Inflammatory macrophage (primary cell): Measurements from ENCODE around the gene PDE9A.
"Not testable (repeated sequence)": the region's sequence is repeated elsewhere in the genome, so short reads cannot be mapped to it uniquely, and the experiment has no call there.

Experiments used
- DNase-seq, 2 donors: peaks; one replicate each; pipeline ENCODE4 v3.0.0-alpha.2; 2020 to 2022

Gene PDE9A

GRCh38 chr21:42807938-42808613 lies 154.7 kb downstream of the PDE9A start:
- no peak for DNase-seq

GRCh38 chr21:42809171-42809570 lies 155.8 kb downstream of the PDE9A start:
- no peak for DNase-seq

- DNase-seq, result no peak
Measured at GRCh38 chr21:42809577-42810475, 156.4 kb downstream of the PDE9A start.

- DNase-seq, result no peak
Measured at GRCh38 chr21:42811960-42812359, 158.5 kb downstream of the PDE9A start.

- DNase-seq, result not testable (repeated sequence)
Measured at GRCh38 chr21:42812528-42813241, 159.3 kb downstream of the PDE9A start.

- DNase-seq, result no peak
Measured at GRCh38 chr21:42815217-42815616, 161.8 kb downstream of the PDE9A start.

- peak; percentile 42 to 64 for DNase-seq
Measured at GRCh38 chr21:42818328-42818749, 164.9 kb downstream of the PDE9A start.

- DNase-seq, result no peak
Measured at GRCh38 chr21:42819861-42820615, 166.6 kb downstream of the PDE9A start.

GRCh38 chr21:42820616-42821465 lies 167.4 kb downstream of the PDE9A start:
- DNase-seq, result no peak
